ENCODE results near the gene TMOD2.

Gene TMOD2

DNA sequence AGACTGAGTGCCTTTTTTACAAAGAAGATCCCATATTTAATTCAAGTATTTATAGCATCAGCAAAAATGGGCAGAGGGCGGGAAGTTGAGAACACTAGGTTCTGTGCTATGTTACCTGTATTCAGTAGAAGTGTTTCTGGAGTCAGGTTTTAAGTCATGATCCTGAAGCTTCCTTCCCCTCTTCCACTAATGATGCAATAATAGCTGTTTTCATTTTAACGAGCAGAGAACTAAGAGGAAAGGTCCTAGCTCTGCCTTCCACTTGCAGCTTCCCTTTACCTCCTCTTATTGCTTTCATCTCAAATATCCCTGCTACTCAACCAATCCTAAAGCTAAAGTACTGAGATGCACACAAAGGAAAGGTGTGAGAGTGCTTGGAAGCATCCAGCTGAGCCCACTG lies 61.2 kb downstream of the TMOD2 start:
- Histone ChIP-seq H3K79me2 (ENCODE audit: low read length) (no peaks in the 10 kb centered on the region), H3K27ac (ENCODE audit: low read length) (no peak overlapping the region)

DNA sequence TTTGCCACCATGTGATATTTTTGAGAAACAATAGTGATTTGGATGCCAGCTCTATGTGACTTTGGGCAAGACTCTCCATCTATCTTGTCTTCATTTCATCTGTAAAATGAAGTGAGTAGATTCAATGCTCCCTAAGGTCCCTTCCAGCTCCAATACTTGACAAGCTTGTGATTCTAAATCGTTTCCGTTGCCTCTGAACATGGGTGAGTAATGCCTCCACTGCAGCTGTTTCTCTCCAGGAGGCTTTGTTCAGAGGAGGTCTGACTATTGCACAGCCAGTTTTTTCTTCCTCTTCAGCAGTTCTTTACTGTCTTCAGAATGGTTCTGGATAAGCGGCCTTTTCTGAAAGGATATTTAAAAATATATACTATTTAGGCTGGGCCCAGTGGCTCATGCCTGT lies 63.2 kb downstream of the TMOD2 start:
- Histone ChIP-seq H3F3A (ENCODE audit: insufficient read depth, low read length) (no peaks in the 10 kb centered on the region), H3K27ac (ENCODE audit: low read length) (no peak overlapping the region), H3K79me2 (ENCODE audit: low read length) (no peaks in the 10 kb centered on the region)

More for the DNA sequence above, 61.2 kb downstream of the TMOD2 start:
- Histone ChIP-seq H3K4me1 (ENCODE audit: low read length) (no peaks in the 10 kb centered on the region), H3K4me2 (ENCODE audit: low read depth, low read length) (no peak overlapping the region), H3K27me3 (replicated peaks; ENCODE audit: insufficient read depth, low read length) (no peaks in the 10 kb centered on the region), H3K9me2 (replicated peaks; ENCODE audit: insufficient read depth, low read length) (no peaks in the 10 kb centered on the region), H3F3A (ENCODE audit: insufficient read depth, low read length) (no peaks in the 10 kb centered on the region), H3K36me3 (replicated peaks; ENCODE audit: insufficient read depth, low read length) (no peaks in the 10 kb centered on the region), H2AFZ (ENCODE audit: low read length) (no peak overlapping the region), H3K9me3 (replicated peaks; ENCODE audit: insufficient read depth, low read length) (no peaks in the 10 kb centered on the region), H4K20me1 (ENCODE audit: insufficient read depth, low read length) (no peaks in the 10 kb centered on the region), H3K9ac (ENCODE audit: low read length) (no peak overlapping the region), H3K4me3 (ENCODE audit: low read length) (no peak overlapping the region)
- TF ChIP-seq, protein P1, sequence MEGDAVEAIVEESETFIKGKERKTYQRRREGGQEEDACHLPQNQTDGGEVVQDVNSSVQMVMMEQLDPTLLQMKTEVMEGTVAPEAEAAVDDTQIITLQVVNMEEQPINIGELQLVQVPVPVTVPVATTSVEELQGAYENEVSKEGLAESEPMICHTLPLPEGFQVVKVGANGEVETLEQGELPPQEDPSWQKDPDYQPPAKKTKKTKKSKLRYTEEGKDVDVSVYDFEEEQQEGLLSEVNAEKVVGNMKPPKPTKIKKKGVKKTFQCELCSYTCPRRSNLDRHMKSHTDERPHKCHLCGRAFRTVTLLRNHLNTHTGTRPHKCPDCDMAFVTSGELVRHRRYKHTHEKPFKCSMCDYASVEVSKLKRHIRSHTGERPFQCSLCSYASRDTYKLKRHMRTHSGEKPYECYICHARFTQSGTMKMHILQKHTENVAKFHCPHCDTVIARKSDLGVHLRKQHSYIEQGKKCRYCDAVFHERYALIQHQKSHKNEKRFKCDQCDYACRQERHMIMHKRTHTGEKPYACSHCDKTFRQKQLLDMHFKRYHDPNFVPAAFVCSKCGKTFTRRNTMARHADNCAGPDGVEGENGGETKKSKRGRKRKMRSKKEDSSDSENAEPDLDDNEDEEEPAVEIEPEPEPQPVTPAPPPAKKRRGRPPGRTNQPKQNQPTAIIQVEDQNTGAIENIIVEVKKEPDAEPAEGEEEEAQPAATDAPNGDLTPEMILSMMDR (IDR thresholded peaks at IDR 0.05; ENCODE audit: low read length): no peak
- TF ChIP-seq EZH2 (optimal IDR thresholded peaks at IDR 0.05; ENCODE audit: low read depth, low read length) (no peak), EZH2phosphoT487 (IDR thresholded peaks at IDR 0.05; ENCODE audit: low read length) (no peak)
- no peak for DNase-seq

DNA sequence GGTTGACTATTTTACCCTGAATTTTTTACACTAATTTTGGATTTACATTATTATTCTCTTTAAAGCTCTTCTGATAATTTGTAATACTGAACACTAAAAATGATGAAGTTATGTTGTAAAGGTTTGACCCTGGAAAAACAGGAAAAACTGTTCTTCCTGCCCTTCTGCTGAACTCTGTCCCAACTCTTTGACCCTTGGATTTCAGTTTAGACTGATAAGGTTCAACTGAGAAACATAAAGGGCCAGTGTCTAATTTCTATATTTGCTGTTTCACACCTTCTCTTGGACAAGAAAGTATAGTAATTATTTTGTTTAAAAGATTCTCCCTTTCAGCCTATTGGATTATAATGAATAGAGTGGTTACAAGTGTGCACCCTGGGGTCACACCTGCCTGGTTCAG lies 65.2 kb downstream of the TMOD2 start:
- Histone ChIP-seq H3K9me3 (replicated peaks; ENCODE audit: insufficient read depth, low read length) (no peaks in the 10 kb centered on the region), H3K27ac (ENCODE audit: low read length) (no peak overlapping the region), H3K36me3 (replicated peaks; ENCODE audit: insufficient read depth, low read length) (no peaks in the 10 kb centered on the region), H3F3A (ENCODE audit: insufficient read depth, low read length) (no peaks in the 10 kb centered on the region), H3K4me2 (ENCODE audit: low read depth, low read length) (no peak overlapping the region), H3K27me3 (replicated peaks; ENCODE audit: insufficient read depth, low read length) (no peaks in the 10 kb centered on the region), H3K79me2 (ENCODE audit: low read length) (no peaks in the 10 kb centered on the region), H3K4me1 (ENCODE audit: low read length) (no peaks in the 10 kb centered on the region), H3K4me3 (ENCODE audit: low read length) (no peak overlapping the region), H4K20me1 (ENCODE audit: insufficient read depth, low read length) (no peaks in the 10 kb centered on the region), H2AFZ (ENCODE audit: low read length) (no peak overlapping the region), H3K9me2 (replicated peaks; ENCODE audit: insufficient read depth, low read length) (no peaks in the 10 kb centered on the region), H3K9ac (ENCODE audit: low read length) (no peak overlapping the region)
- TF ChIP-seq, protein P1 (IDR thresholded peaks at IDR 0.05; ENCODE audit: low read length): no peak
- no peak for TF ChIP-seq EZH2 (optimal IDR thresholded peaks at IDR 0.05; ENCODE audit: low read depth, low read length)
- no peak for TF ChIP-seq EZH2phosphoT487 (IDR thresholded peaks at IDR 0.05; ENCODE audit: low read length)
- DNase-seq: no peak

More for the DNA sequence above, 63.2 kb downstream of the TMOD2 start:
- H3K4me2 ChIP-seq (ENCODE audit: low read depth, low read length): no peak overlapping the region
- no peaks in the 10 kb centered on the region for H3K4me1 ChIP-seq (ENCODE audit: low read length)
- DNase-seq: no peak
- no peak overlapping the region for H3K4me3 ChIP-seq (ENCODE audit: low read length)
- no peaks in the 10 kb centered on the region for H3K9me3 ChIP-seq (replicated peaks; ENCODE audit: insufficient read depth, low read length)
- H3K9ac ChIP-seq (ENCODE audit: low read length): no peak overlapping the region
- no peak overlapping the region for H2AFZ ChIP-seq (ENCODE audit: low read length)
- H4K20me1 ChIP-seq (ENCODE audit: insufficient read depth, low read length): no peaks in the 10 kb centered on the region
- no peaks in the 10 kb centered on the region for H3K9me2 ChIP-seq (replicated peaks; ENCODE audit: insufficient read depth, low read length)
- no peaks in the 10 kb centered on the region for H3K27me3 ChIP-seq (replicated peaks; ENCODE audit: insufficient read depth, low read length)
- TF ChIP-seq EZH2phosphoT487 (IDR thresholded peaks at IDR 0.05; ENCODE audit: low read length) (no peak), EZH2 (optimal IDR thresholded peaks at IDR 0.05; ENCODE audit: low read depth, low read length) (no peak)
- TF ChIP-seq, protein P1 (IDR thresholded peaks at IDR 0.05; ENCODE audit: low read length): no peak
- H3K36me3 ChIP-seq (replicated peaks; ENCODE audit: insufficient read depth, low read length): no peaks in the 10 kb centered on the region

Measured in MM.1S (cell line).